ENCODE results near the gene MTMR10. TPM values are rescaled to one million over a fixed set of nuclear protein-coding genes. Genes with fewer than 3 reads are reported as not detected.

The MTMR10 gene
- total and polyA plus RNA-seq, 3 donors from 2014 or later: 27.0 to 36.6 (median 35.4) TPM

GRCh38 chr15:31005660-31006059 lies 14.2 kb upstream of the MTMR10 start:
- Histone ChIP-seq H3K9me3 (no peaks in the 10 kb centered on the region), H3K4me1 (no peaks in the 10 kb centered on the region), H3K27ac (no peak overlapping the region), H3K36me3 (ENCODE audit: low read depth, missing control alignments) (no peaks in the 10 kb centered on the region), H3K27me3 (no peaks in the 10 kb centered on the region), H3K4me3 (no peak overlapping the region)
- intact Hi-C loops (cut with DNase I; ENCODE audit: low total_unique reads): no loop called here
- TF ChIP-seq POLR2A (IDR thresholded peaks at IDR 0.05): no peak
- TF ChIP-seq CTCF (IDR thresholded peaks at IDR 0.05): no peak
- WGBS, 2 donors: 74 to 86% methylated on average over 2 of the region's 2 CpGs
- DNase-seq: no peak

- intact Hi-C loops (cut with DNase I; ENCODE audit: low total_unique reads): no loop called here
These were observed 12.8 kb upstream of the MTMR10 start for GRCh38 chr15:31004220-31004733.

GRCh38 chr15:31001702-31002101 lies 10.3 kb upstream of the MTMR10 start:
- no peaks in the 10 kb centered on the region for H3K36me3 ChIP-seq (ENCODE audit: low read depth, missing control alignments)
- intact Hi-C loops (cut with DNase I; ENCODE audit: low total_unique reads): no loop called here
- WGBS, 2 donors: 82 to 94% methylated on average over 3 of the region's 3 CpGs
- H3K27ac ChIP-seq: no peak overlapping the region
- H3K27me3 ChIP-seq: no peaks in the 10 kb centered on the region
- H3K4me1 ChIP-seq: no peaks in the 10 kb centered on the region
- H3K4me3 ChIP-seq: no peak overlapping the region
- TF ChIP-seq POLR2A (IDR thresholded peaks at IDR 0.05): no peak
- TF ChIP-seq CTCF (IDR thresholded peaks at IDR 0.05): no peak
- no peak for DNase-seq
- H3K9me3 ChIP-seq: no peaks in the 10 kb centered on the region

More at GRCh38 chr15:31004220-31004733, 12.8 kb upstream of the MTMR10 start:
- TF ChIP-seq CTCF (IDR thresholded peaks at IDR 0.05) (no peak), POLR2A (IDR thresholded peaks at IDR 0.05) (no peak)
- 48 to 55% methylated on average over 5 of the region's 5 CpGs for WGBS, 2 donors
- Histone ChIP-seq H3K27me3 (no peaks in the 10 kb centered on the region), H3K36me3 (ENCODE audit: low read depth, missing control alignments) (no peaks in the 10 kb centered on the region), H3K4me1 (no peaks in the 10 kb centered on the region), H3K9me3 (no peaks in the 10 kb centered on the region), H3K4me3 (no peak overlapping the region), H3K27ac (no peak overlapping the region)
- DNase-seq: no peak

- TF ChIP-seq CTCF (IDR thresholded peaks at IDR 0.05): no peak
- no peak for TF ChIP-seq POLR2A (IDR thresholded peaks at IDR 0.05)
- Histone ChIP-seq H3K27me3 (no peaks in the 10 kb centered on the region), H3K36me3 (ENCODE audit: low read depth, missing control alignments) (no peaks in the 10 kb centered on the region), H3K9me3 (no peaks in the 10 kb centered on the region), H3K27ac (no peak overlapping the region), H3K4me3 (no peak overlapping the region), H3K4me1 (no peaks in the 10 kb centered on the region)
- intact Hi-C loops (cut with DNase I; ENCODE audit: low total_unique reads): loop anchor here (10.0 kb wide), 1 partner anchor 485 kb away; no protein-coding TSS in a partner anchor
- WGBS, 2 donors: 90 to 93% methylated on average over 3 of the region's 3 CpGs
- DNase-seq: no peak
These were observed 8.3 kb upstream of the MTMR10 start for GRCh38 chr15:30999729-31000128.

GRCh38 chr15:30997270-30997669 lies 5.8 kb upstream of the MTMR10 start:
- H3K4me1 ChIP-seq: no peaks in the 10 kb centered on the region
- no peak for TF ChIP-seq CTCF (IDR thresholded peaks at IDR 0.05)
- no peak for TF ChIP-seq POLR2A (IDR thresholded peaks at IDR 0.05)
- H3K9me3 ChIP-seq: no peaks in the 10 kb centered on the region
- WGBS, 2 donors: 50 to 85% methylated on average over 1 of the region's 1 CpG
- H3K27me3 ChIP-seq: no peaks in the 10 kb centered on the region
- intact Hi-C loops (cut with DNase I; ENCODE audit: low total_unique reads): loop anchor here (10.0 kb wide), 1 partner anchor 488 kb away; no protein-coding TSS in a partner anchor
- DNase-seq: no peak
- no peak overlapping the region for H3K27ac ChIP-seq
- no peaks in the 10 kb centered on the region for H3K36me3 ChIP-seq (ENCODE audit: low read depth, missing control alignments)
- H3K4me3 ChIP-seq: no peak overlapping the region
